Measurements from ENCODE around the gene PLPP3.
"Not testable (repeated sequence)": the region's sequence is repeated elsewhere in the genome, so short reads cannot be mapped to it uniquely, and the experiment has no call there.

The PLPP3 gene

GRCh38 chr1:56578963-56579875 lies at the start of gene PLPP3:
Gene PLPP3, minus strand, starts transcription at chr1:56579563. Its CDS starts 547 bp downstream, at chr1:56579016.
- TF ChIP-seq, protein P1, sequence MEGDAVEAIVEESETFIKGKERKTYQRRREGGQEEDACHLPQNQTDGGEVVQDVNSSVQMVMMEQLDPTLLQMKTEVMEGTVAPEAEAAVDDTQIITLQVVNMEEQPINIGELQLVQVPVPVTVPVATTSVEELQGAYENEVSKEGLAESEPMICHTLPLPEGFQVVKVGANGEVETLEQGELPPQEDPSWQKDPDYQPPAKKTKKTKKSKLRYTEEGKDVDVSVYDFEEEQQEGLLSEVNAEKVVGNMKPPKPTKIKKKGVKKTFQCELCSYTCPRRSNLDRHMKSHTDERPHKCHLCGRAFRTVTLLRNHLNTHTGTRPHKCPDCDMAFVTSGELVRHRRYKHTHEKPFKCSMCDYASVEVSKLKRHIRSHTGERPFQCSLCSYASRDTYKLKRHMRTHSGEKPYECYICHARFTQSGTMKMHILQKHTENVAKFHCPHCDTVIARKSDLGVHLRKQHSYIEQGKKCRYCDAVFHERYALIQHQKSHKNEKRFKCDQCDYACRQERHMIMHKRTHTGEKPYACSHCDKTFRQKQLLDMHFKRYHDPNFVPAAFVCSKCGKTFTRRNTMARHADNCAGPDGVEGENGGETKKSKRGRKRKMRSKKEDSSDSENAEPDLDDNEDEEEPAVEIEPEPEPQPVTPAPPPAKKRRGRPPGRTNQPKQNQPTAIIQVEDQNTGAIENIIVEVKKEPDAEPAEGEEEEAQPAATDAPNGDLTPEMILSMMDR (conservative IDR thresholded peaks at IDR 0.05; ENCODE audit: low read depth, low read length) = peak; percentile 56
- peak; percentile 75 for DNase-seq (ENCODE audit: low read depth)
- H3K4me3 ChIP-seq (ENCODE audit: low read length) = peak within 1 kb of the TSS; percentile 79

DNA sequence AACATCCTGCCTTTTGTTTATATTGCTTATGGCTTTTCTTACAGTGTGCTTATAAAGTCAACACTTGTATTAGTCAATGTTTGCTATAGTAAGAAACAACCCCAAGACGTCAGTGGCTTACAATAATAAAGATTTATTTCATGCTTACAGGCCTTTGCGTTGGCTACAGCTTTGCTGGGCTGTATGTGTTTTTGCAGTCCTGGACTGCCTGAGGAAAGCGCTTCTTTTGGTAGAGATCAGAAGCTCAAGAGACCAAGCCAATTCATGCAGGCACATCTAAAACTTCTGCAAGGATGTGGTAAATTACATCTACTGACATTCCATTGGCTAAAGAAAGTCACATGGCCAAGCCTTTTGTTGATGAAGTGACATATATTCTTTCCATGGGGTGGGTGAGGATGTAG lies 48.3 kb upstream of the PLPP3 start:
- TF ChIP-seq, protein P1 (conservative IDR thresholded peaks at IDR 0.05; ENCODE audit: low read depth, low read length) = no peak
- no peak for DNase-seq (ENCODE audit: low read depth)
- no peak overlapping the region for H3K4me3 ChIP-seq (ENCODE audit: low read length)

DNA sequence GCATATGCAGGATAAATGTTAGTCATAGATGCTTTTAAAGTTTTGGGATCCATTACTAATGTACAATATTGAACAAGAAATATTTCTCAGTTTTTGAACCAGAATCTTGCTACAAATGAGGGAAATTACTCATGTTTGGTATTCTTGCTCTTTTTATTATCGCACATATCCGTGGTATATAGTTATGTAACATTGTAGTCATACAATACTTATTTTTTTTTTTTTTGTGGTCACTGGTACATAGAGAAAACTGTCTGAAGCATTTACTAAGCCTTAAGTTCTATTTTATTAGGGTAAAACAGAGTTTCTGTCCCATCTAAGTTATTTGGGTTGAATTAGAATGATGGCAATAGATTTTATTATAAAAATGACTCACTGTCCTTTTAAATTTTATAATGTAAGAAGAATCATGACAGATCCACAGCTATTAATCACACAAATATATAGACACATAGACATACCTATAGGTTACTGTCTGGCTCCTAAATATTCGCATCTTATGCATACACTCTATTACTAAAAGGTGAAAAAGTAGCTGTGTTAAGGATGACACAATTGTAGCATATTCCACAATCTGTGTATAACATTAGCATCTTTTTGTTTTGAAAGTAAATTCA lies 47.8 kb upstream of the PLPP3 start:
- TF ChIP-seq, protein P1 (conservative IDR thresholded peaks at IDR 0.05; ENCODE audit: low read depth, low read length) = no peak
- H3K4me3 ChIP-seq (ENCODE audit: low read length) = no peak overlapping the region
- DNase-seq (ENCODE audit: low read depth) = no peak

DNA sequence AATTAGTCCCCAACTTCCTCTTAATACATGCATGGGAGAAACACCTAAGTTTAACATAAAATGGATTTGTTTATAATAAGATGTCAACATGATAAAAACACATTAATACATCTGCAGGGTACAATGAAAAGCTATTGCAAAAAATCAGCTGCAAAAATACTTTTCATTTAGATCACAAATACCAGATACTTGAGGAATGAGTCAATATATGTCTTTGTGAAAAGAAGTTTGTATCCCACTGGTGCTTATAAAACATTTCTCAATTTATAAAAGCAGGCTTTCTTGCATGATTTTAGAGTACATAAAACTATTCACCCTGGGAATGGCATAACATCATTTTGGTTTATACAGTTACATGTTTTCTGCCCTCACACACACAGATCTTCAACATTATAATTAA lies 47.2 kb upstream of the PLPP3 start:
- no peak for DNase-seq (ENCODE audit: low read depth)
- TF ChIP-seq, protein P1 (conservative IDR thresholded peaks at IDR 0.05; ENCODE audit: low read depth, low read length) = no peak
- no peak overlapping the region for H3K4me3 ChIP-seq (ENCODE audit: low read length)

- TF ChIP-seq, protein P1 (conservative IDR thresholded peaks at IDR 0.05; ENCODE audit: low read depth, low read length) = no peak
- no peak overlapping the region for H3K4me3 ChIP-seq (ENCODE audit: low read length)
- no peak for DNase-seq (ENCODE audit: low read depth)
These were observed 46.6 kb upstream of the PLPP3 start for GRCh38 chr1:56625819-56626440.

DNA sequence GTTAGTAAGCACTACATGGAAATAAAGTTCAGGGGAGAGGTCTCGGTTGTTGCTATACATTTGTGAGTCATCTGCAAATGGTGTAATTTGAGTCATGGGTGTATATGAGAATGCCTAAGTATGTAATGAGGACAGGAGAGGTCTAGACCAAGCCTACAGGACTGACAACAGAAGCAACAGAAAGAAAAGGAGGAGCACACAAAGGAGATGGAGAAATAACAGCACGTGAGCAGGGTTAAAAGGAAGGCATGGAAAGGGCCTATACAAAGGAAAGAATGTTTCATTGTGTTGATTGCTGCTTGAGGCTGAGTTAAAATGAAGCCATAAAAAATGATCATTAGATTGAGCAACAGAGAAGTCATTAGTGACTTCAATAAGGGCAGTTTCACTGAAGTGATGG lies 37.8 kb upstream of the PLPP3 start:
- no peak for DNase-seq (ENCODE audit: low read depth)
- TF ChIP-seq, protein P1 (conservative IDR thresholded peaks at IDR 0.05; ENCODE audit: low read depth, low read length) = no peak
- H3K4me3 ChIP-seq (ENCODE audit: low read length) = no peak overlapping the region

GRCh38 chr1:56610770-56611169 lies 31.4 kb upstream of the PLPP3 start:
- not testable (repeated sequence) for DNase-seq (ENCODE audit: low read depth); H3K4me3 ChIP-seq (ENCODE audit: low read length)

- DNase-seq (ENCODE audit: low read depth); H3K4me3 ChIP-seq (ENCODE audit: low read length): not testable (repeated sequence)
These were observed 30.7 kb upstream of the PLPP3 start for GRCh38 chr1:56610097-56610496.

DNA sequence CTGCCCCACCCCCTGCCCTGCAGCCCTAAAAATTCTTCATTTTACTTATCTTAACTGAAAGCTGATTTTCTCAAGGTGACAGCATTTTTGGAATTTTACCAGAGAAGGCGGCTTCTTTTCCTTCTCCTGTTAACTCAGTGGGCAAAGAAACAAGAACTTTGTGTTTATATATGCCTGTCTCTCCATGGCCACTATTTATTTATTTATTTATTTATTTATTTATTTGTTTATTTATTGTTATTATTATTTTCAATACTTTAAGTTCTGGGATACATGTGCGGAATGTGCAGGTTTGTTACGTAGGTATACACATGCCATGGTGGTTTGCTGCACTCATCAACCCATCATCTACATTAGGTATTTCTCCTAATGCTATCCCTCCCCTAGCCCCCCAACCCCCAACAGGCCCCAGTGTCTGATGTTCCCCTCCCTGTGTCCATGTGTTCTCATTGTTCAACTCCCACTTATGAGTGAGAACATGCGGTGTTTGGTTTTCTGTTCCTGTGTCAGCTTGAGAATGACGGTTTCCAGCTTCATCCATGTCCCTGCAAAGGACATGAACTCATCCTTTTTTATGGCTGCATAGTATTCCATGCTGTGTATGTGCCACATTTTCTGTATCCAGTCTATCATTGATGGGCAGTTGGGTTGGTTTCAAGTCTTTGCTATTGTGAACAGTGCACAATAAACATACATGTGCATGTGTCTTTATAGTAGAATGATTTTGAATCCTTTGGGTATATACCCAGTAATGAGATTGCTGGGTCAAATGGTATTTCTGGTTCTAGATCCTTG lies 16.2 kb upstream of the PLPP3 start:
- DNase-seq (ENCODE audit: low read depth); H3K4me3 ChIP-seq (ENCODE audit: low read length): not testable (repeated sequence)
